Vagina (tissue), 2 donors: ENCODE measurements around the gene INPP4A. TPM values are rescaled to one million over a fixed set of nuclear protein-coding genes. Genes with fewer than 3 reads are reported as not detected.

ENCODE experiments used
- DNase-seq, 2 donors: peaks; one replicate each; pipeline ENCODE4 v3.0.0-alpha.2; 2017; ENCODE audit errors: extremely low spot score in 2 of 2
- H3K27ac ChIP-seq: fragments of 200-600 bp; sonication (generic); one replicate; pipeline ENCODE4 v1.5.1; 2019
- H3K27me3 ChIP-seq: fragments of 200-600 bp; sonication (generic); one replicate; pipeline ENCODE4 v1.5.1; 2019
- H3K36me3 ChIP-seq, 2 donors: fragments of 200-600 bp; sonication (generic); one replicate each; pipeline ENCODE4 v1.5.1; 2017 to 2019
- H3K4me1 ChIP-seq: fragments of 200-600 bp; sonication (generic); one replicate; pipeline ENCODE4 v1.5.1; 2019
- H3K4me3 ChIP-seq, 2 donors: fragments of 200-600 bp; sonication (generic); 1 replicate in 1 of 2; 2 replicates in 1 of 2; pipeline ENCODE4 v1.5.1; 2016 to 2019
- H3K9me3 ChIP-seq: fragments of 200-600 bp; sonication (generic); one replicate; pipeline ENCODE4 v1.5.1; 2019
- POLR2A ChIP-seq, 2 donors: fragments of 450-650 bp; IDR thresholded peaks; one replicate each; pipeline ENCODE4 v1.6.1; 2017; ENCODE audit warnings: antibody characterized with exemption in 2 of 2, mild to moderate bottlenecking in 2 of 2, moderate library complexity in 2 of 2
- POLR2AphosphoS5 ChIP-seq, 2 donors: sonication (generic); formaldehyde crosslinking; IDR thresholded peaks; one replicate each; pipeline ENCODE4 v1.9.0; 2017; ENCODE audit warnings: antibody characterized with exemption in 2 of 2, mild to moderate bottlenecking in 2 of 2, low read depth in 1 of 2; ENCODE audit not compliant: insufficient read depth in 1 of 2
- intact Hi-C: fragments of 100-400 bp; cut with DNase I; formaldehyde crosslinking; loops from one replicate; pipeline ENCODE4 v1.15.1; 2023
- total RNA-seq: library from RNA; depleted of rRNA; stranded (reverse); fragments of >200 nt; gene quantifications from one replicate; pipeline ENCODE4 v1.2.3, GENCODE V29; 2016
- TF ChIP-seq, protein P1 (sequence below), 3 experiments: fragments of 450-650 bp in 2 of 3; fragments of 200-600 bp in 1 of 3; sonication (generic) in 1 of 3; IDR thresholded peaks; one replicate each; pipeline ENCODE4 v1.5.1; 2017 to 2019; ENCODE audit warnings: antibody characterized with exemption in 3 of 3, mild to moderate bottlenecking in 2 of 3, moderate library complexity in 2 of 3

INPP4A gene
- total RNA-seq, 1 donor from 2014 or later = 38.1 TPM

DNA sequence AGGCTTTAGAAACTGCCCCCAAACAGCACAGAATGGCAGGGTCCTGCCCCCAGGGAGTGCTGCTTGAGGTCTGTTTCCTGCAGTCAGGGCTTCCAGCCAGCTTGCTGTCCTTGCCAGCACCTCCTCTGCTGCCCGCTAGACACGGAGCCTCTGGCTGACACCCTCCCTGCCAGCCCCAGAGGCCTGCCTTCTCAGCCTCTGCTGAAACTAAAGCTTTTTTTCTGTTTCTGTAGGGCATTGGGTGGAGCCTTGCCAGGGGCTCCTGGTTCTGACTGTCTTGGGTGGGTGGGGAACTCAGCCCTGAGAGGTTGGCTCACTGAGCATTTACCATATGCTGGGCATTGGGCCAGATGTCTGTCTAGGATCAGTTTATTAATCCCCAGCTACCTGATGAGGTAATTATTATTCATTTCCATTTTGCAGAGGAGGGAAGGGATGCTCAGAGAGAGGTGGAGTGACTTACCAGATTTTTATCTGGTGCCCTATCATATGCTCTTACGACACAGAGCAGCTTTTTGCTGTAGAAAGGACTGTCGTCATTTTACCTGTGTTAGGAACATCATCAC is 35.4 kb downstream of the INPP4A start:
- Histone ChIP-seq H3K4me3 (no peak overlapping the region), H3K4me1 (peaks cover 56% of the 10 kb centered on the region), H3K9me3 (no peaks in the 10 kb centered on the region), H3K27me3 (no peaks in the 10 kb centered on the region), H3K27ac (no peak overlapping the region), H3K36me3 (no peaks in the 10 kb centered on the region)
- TF ChIP-seq POLR2A (IDR thresholded peaks at IDR 0.05) (no peak), POLR2AphosphoS5 (IDR thresholded peaks at IDR 0.05; ENCODE audit: insufficient read depth in 1 of 2, low read depth in 1 of 2) (no peak)
- TF ChIP-seq, protein P1, sequence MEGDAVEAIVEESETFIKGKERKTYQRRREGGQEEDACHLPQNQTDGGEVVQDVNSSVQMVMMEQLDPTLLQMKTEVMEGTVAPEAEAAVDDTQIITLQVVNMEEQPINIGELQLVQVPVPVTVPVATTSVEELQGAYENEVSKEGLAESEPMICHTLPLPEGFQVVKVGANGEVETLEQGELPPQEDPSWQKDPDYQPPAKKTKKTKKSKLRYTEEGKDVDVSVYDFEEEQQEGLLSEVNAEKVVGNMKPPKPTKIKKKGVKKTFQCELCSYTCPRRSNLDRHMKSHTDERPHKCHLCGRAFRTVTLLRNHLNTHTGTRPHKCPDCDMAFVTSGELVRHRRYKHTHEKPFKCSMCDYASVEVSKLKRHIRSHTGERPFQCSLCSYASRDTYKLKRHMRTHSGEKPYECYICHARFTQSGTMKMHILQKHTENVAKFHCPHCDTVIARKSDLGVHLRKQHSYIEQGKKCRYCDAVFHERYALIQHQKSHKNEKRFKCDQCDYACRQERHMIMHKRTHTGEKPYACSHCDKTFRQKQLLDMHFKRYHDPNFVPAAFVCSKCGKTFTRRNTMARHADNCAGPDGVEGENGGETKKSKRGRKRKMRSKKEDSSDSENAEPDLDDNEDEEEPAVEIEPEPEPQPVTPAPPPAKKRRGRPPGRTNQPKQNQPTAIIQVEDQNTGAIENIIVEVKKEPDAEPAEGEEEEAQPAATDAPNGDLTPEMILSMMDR (IDR thresholded peaks at IDR 0.05) = no peak
- DNase-seq = no peak
- intact Hi-C loops = no loop called here

DNA sequence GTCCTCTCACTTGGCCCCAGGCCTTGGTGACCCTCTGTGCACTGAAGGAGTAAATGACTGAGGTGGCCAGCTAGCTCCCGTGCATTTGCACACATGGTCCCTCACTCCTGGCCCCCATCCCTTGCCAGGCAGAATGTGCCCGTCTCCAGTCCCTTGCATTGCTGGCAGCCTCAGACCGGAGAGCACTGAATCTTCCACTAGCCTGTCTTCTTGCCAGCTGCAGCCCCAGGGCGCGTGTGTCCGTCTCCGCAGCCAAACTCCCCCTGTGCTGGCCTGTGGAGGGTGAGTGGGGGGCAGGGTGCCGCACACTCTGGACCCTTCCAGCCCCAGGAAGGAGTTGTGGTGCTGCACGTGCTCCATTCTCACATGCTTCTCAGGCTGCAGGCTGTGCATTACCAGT is 35.9 kb downstream of the INPP4A start:
- Histone ChIP-seq H3K36me3 (no peaks in the 10 kb centered on the region), H3K9me3 (no peaks in the 10 kb centered on the region), H3K4me3 (no peak overlapping the region), H3K27ac (no peak overlapping the region), H3K27me3 (no peaks in the 10 kb centered on the region), H3K4me1 (peaks cover 50% of the 10 kb centered on the region)
- TF ChIP-seq POLR2AphosphoS5 (IDR thresholded peaks at IDR 0.05; ENCODE audit: insufficient read depth in 1 of 2, low read depth in 1 of 2) (no peak), POLR2A (IDR thresholded peaks at IDR 0.05) (no peak)
- TF ChIP-seq, protein P1 (IDR thresholded peaks at IDR 0.05) = no peak
- DNase-seq = no peak
- intact Hi-C loops = no loop called here

DNA sequence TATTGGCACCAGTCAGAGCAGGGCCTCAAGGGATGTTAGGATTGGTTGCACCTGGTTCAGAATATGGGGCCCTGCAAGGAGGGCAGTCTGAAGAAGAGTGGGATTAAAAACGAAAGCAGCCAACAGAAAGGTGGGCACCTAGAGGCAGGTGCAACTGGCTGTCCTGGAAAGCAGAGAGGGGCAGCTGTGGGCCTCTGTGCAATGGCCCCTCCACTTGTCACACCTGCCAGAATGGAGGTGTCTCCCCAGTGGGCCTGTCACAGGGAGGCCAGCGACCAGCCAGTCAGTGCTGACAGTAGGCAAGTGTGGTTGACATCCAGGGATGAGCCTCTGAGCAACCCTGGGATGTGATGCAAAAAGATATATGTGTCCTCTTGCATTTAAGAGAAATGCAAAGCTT is 37.7 kb downstream of the INPP4A start:
- intact Hi-C loops = no loop called here
- Histone ChIP-seq H3K4me1 (peaks cover 51% of the 10 kb centered on the region), H3K9me3 (no peaks in the 10 kb centered on the region), H3K27me3 (no peaks in the 10 kb centered on the region), H3K36me3 (no peaks in the 10 kb centered on the region), H3K27ac (no peak overlapping the region), H3K4me3 (no peak overlapping the region)
- no peak for DNase-seq
- TF ChIP-seq, protein P1 (IDR thresholded peaks at IDR 0.05) = no peak
- TF ChIP-seq POLR2AphosphoS5 (IDR thresholded peaks at IDR 0.05; ENCODE audit: insufficient read depth in 1 of 2, low read depth in 1 of 2) = no peak
- no peak for TF ChIP-seq POLR2A (IDR thresholded peaks at IDR 0.05)

DNA sequence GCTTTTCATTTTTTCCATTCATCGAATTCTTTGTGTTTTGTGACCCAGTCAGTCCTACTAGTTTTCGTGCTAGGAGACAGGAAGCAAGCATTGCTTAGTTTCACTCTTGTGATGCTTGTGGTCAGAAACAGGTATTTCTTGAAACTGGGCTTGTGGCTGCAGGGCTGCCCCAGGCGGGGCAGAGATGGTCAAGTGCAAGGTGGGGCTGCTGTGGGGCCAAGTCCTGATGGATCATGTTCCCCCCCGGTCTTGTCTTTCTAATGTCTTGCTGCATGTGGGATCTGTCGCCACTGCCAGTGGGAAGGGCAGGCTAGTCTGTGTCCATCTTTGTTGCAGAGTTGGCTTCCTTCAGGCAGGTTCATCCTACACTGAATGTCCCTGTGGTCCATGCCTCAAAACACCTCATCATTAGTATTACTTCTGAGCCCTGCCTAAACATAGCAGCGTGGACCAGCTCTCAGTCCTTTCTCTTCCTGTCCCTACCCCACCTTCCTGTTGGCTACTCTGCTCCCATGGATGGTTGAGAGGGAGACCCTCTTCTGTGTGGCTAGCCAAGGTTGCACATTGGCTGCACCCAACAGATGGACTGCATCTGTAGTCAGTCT is 38.7 kb downstream of the INPP4A start:
- no peak overlapping the region for H3K4me3 ChIP-seq
- no peaks in the 10 kb centered on the region for H3K36me3 ChIP-seq
- intact Hi-C loops = no loop called here
- H3K27me3 ChIP-seq = no peaks in the 10 kb centered on the region
- H3K27ac ChIP-seq = no peak overlapping the region
- peaks cover 51% of the 10 kb centered on the region for H3K4me1 ChIP-seq
- no peak for DNase-seq
- no peaks in the 10 kb centered on the region for H3K9me3 ChIP-seq
- TF ChIP-seq, protein P1 (IDR thresholded peaks at IDR 0.05) = no peak
- TF ChIP-seq POLR2AphosphoS5 (IDR thresholded peaks at IDR 0.05; ENCODE audit: insufficient read depth in 1 of 2, low read depth in 1 of 2) = no peak
- TF ChIP-seq POLR2A (IDR thresholded peaks at IDR 0.05) = no peak

DNA sequence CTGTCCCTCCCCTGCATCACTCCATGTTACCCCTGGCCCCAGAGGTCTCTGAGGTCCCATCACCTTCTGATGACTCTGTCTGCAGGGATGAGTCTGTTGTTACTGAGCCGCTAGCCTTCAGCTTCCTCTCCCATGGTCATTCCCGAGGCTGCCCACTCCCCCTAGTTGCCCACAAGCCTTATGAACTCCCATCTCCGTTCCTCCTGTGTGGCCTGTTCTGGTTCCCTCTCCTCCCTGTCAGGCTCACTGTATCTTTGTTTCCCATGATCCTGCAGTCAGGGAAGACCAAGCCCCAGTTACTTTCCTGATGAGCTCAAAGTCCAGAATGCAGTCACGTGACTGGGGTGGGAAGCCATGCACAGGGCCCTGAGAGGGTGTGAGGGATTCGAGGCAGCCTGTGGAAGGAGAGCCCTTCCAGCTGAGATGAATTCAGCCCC is 39.5 kb downstream of the INPP4A start:
- H3K27me3 ChIP-seq = no peaks in the 10 kb centered on the region
- no peak overlapping the region for H3K4me3 ChIP-seq
- DNase-seq = no peak
- H3K4me1 ChIP-seq = peaks cover 49% of the 10 kb centered on the region
- no peaks in the 10 kb centered on the region for H3K9me3 ChIP-seq
- no peak for TF ChIP-seq POLR2AphosphoS5 (IDR thresholded peaks at IDR 0.05; ENCODE audit: insufficient read depth in 1 of 2, low read depth in 1 of 2)
- no peak for TF ChIP-seq POLR2A (IDR thresholded peaks at IDR 0.05)
- TF ChIP-seq, protein P1 (IDR thresholded peaks at IDR 0.05) = no peak
- no peak overlapping the region for H3K27ac ChIP-seq
- intact Hi-C loops = no loop called here
- H3K36me3 ChIP-seq = no peaks in the 10 kb centered on the region
